Osteoblast (primary cell): ENCODE results near the gene PLXND1. TPM values are rescaled to one million over a fixed set of nuclear protein-coding genes. Genes with fewer than 3 reads are reported as not detected.

Source experiments
- DNase-seq: peaks from one replicate; pipeline ENCODE4 v3.0.0; 2011; ENCODE audit warnings: low spot score, mixed read lengths; ENCODE audit not compliant: insufficient read length; ENCODE audit errors: missing footprints
- H2AFZ ChIP-seq: 2 replicates; pipeline ENCODE4 v1.6.0; 2011; ENCODE audit warnings: mild to moderate bottlenecking, low read length
- H3K27ac ChIP-seq: 2 replicates; pipeline ENCODE4 v1.5.1; 2011; ENCODE audit warnings: mild to moderate bottlenecking, low read depth, low read length, moderate library complexity
- H3K27me3 ChIP-seq: 2 replicates; pipeline ENCODE4 v1.6.0; 2012; ENCODE audit warnings: mild to moderate bottlenecking, control low read depth, inconsistent platforms, low read length, moderate library complexity; ENCODE audit not compliant: insufficient read depth
- H3K36me3 ChIP-seq: 2 replicates; pipeline ENCODE4 v1.5.1; 2011; ENCODE audit warnings: mild to moderate bottlenecking, low read length, control low read depth, moderate library complexity; ENCODE audit not compliant: insufficient read depth
- H3K4me1 ChIP-seq: 2 replicates; pipeline ENCODE4 v1.5.1; 2011; ENCODE audit warnings: mild to moderate bottlenecking, low read length, control low read depth, moderate library complexity; ENCODE audit not compliant: insufficient read depth
- H3K4me2 ChIP-seq: 2 replicates; pipeline ENCODE4 v1.6.0; 2011; ENCODE audit warnings: mild to moderate bottlenecking, low read length; ENCODE audit not compliant: insufficient read depth
- H3K4me3 ChIP-seq: fragments of 200-600 bp; sonication (generic); 3 replicates; pipeline ENCODE4 v1.5.1; 2012; ENCODE audit warnings: mild to moderate bottlenecking, low read length, inconsistent platforms; ENCODE audit not compliant: insufficient read depth
- H3K79me2 ChIP-seq: 2 replicates; pipeline ENCODE4 v1.6.0; 2012; ENCODE audit warnings: mild to moderate bottlenecking, low read length, control low read depth, inconsistent platforms; ENCODE audit not compliant: insufficient read depth
- H3K9me3 ChIP-seq: 2 replicates; pipeline ENCODE4 v1.5.1; 2011; ENCODE audit warnings: low read depth, low read length, control low read depth
- H4K20me1 ChIP-seq: 2 replicates; pipeline ENCODE4 v1.6.0; 2012; ENCODE audit warnings: mild to moderate bottlenecking, low read length, control low read depth; ENCODE audit not compliant: insufficient read depth
- total RNA-seq: library from RNA; depleted of rRNA; stranded (reverse); fragments of >200 nt; gene quantifications from 2 replicates; pipeline ENCODE4 v1.2.3, GENCODE V29; 2012
- TF ChIP-seq, protein P1 (sequence below): IDR thresholded peaks from 2 replicates; pipeline ENCODE4 v1.5.1; 2011; ENCODE audit warnings: mild to moderate bottlenecking, low read depth, low read length, moderate library complexity; ENCODE audit errors: extremely low read depth

PLXND1 gene
- total RNA-seq, 1 donor, result 134 TPM

DNA sequence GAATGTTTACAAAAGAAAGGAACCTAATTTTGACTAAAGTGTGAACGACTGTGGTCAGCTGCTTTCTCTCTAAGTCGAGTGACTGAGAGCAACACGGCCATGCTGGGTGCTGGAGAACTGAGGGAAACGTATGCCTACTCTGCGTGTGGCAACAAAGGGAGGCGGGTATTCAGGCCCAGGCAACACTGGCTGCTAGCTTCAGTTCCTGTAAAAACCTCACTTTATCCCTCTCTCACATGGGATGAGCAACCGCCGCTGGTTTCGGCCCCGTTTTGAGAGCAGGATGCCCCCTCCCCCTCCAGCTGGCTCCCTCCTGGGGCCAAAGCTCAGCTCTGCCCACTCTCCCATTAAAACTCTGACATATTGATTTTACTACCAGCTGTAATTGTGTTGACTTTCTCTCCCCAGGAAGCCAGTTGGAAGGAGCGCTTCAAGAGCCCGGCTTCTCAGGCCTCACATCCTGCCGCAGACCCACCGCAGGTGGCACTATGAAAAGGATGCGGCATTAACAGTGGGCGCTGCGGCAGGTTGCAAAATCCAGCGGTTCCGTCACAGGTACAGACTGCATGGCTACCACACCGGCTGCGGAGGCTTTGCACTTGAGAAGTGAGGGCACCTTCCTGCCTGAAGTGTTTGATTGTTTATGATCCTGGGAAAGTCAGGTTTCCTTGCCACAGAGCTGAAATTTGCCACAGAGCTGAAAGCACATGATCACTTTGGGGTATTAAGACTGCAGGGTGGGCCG lies 12.7 kb downstream of the PLXND1 start:
- peak overlapping the region; percentile 50 for H3K4me2 ChIP-seq
- H3K4me3 ChIP-seq, result peak overlapping the region; percentile 5
- H3K9me3 ChIP-seq, result no peaks in the 10 kb centered on the region
- TF ChIP-seq, protein P1, sequence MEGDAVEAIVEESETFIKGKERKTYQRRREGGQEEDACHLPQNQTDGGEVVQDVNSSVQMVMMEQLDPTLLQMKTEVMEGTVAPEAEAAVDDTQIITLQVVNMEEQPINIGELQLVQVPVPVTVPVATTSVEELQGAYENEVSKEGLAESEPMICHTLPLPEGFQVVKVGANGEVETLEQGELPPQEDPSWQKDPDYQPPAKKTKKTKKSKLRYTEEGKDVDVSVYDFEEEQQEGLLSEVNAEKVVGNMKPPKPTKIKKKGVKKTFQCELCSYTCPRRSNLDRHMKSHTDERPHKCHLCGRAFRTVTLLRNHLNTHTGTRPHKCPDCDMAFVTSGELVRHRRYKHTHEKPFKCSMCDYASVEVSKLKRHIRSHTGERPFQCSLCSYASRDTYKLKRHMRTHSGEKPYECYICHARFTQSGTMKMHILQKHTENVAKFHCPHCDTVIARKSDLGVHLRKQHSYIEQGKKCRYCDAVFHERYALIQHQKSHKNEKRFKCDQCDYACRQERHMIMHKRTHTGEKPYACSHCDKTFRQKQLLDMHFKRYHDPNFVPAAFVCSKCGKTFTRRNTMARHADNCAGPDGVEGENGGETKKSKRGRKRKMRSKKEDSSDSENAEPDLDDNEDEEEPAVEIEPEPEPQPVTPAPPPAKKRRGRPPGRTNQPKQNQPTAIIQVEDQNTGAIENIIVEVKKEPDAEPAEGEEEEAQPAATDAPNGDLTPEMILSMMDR, result no peak
- peaks cover 11% of the 10 kb centered on the region for H4K20me1 ChIP-seq
- no peaks in the 10 kb centered on the region for H3K27me3 ChIP-seq
- H3K36me3 ChIP-seq, result peaks cover 7% of the 10 kb centered on the region
- H3K4me1 ChIP-seq, result peaks cover 62% of the 10 kb centered on the region
- peak overlapping the region; percentile 96 for H3K27ac ChIP-seq
- peaks cover 88% of the 10 kb centered on the region for H3K79me2 ChIP-seq
- DNase-seq, result peak; percentile 96
- peak overlapping the region; percentile 32 for H2AFZ ChIP-seq

DNA sequence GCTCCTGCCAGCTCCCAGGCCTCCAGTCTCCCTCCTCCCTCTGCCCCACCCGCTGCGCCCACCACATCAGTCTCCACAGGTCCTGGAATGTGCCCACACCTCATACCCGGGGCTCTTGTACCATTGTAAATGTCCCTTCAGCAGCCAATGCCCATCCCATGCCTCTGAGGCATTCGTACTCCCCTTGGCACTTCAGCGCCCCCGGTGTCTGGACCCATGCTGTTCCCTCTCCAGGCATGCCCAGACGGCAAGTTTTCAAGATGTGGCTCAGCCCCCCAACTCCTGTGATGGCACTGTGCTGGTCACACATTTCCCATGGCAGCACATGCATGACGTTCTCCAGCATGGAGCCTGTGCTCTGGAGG lies 13.3 kb downstream of the PLXND1 start:
- Histone ChIP-seq H2AFZ (peak overlapping the region; percentile 32), H3K9me3 (no peaks in the 10 kb centered on the region), H3K4me1 (peaks cover 57% of the 10 kb centered on the region), H3K79me2 (peaks cover 88% of the 10 kb centered on the region), H3K4me2 (peak overlapping the region; percentile 50), H3K36me3 (peaks cover 10% of the 10 kb centered on the region), H3K4me3 (peak overlapping the region; percentile 5), H4K20me1 (peaks cover 11% of the 10 kb centered on the region), H3K27ac (peak overlapping the region; percentile 96), H3K27me3 (no peaks in the 10 kb centered on the region)
- DNase-seq, result no peak
- TF ChIP-seq, protein P1, result no peak

DNA sequence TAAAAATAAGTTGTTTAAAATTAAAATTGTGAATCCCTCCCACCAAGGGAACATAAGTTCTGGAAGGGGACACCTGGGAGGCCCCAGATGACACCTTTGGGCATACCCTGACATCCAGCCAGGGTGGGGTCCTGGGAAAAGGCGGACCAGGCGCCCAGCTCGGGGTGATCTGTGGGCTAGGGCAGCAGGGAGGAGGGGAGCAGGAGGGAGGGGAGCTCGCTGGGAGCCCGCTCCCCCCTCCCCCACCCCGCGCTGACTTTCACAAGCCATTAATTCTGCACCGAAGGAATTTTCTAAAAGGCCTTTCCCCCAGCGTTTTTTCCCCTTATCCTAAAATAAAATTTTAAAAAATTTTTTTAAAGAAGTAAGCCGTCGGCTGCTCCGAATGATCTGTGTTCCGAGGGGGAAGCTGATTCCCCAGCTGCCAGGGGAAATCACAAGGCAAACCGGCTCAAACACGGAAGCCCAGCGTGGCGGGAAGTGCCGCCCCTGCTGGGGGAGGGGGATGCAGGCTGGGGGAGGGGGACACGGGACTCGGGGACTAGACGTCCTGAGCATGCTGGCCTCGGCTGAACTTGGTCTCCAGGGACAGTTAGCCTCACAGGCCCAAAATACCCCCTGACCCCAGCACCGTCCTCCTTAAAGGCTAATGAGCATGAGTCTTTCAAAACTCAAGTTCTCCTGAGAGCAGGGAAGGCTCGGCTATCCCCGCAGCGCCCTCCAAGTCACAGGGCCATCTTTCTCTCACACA lies 13.9 kb downstream of the PLXND1 start:
- H3K4me2 ChIP-seq, result peak overlapping the region; percentile 50
- TF ChIP-seq, protein P1, result no peak

DNA sequence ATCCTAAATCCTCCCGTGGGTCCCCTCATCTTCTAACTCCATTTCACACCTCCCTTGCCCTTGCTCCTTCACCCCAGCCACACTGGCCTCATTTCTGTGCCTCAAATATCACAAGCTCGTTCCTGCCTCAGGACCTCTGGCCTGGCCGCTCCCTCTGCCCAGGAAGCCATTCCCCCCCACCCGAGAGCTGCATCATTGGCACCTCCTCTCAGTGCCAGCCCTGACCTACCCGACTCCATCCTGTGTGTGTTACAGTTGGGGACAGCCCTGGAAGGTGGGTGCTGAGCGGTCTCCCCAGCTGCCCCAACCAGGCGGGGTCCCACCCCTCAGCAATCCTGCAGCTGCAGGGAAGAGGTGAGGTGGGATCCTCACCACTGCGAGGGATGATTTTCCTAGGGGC lies 14.5 kb downstream of the PLXND1 start:
- Histone ChIP-seq H3K4me1 (peaks cover 44% of the 10 kb centered on the region), H4K20me1 (peaks cover 11% of the 10 kb centered on the region), H3K9me3 (no peaks in the 10 kb centered on the region), H3K36me3 (peaks cover 13% of the 10 kb centered on the region), H3K79me2 (peaks cover 89% of the 10 kb centered on the region), H3K27ac (peak overlapping the region; percentile 3), H3K4me2 (no peak overlapping the region), H3K4me3 (no peak overlapping the region), H3K27me3 (no peaks in the 10 kb centered on the region), H2AFZ (no peak overlapping the region)
- DNase-seq, result peak; percentile 64
- TF ChIP-seq, protein P1, result no peak

More for the DNA sequence above, 13.9 kb downstream of the PLXND1 start:
- peak; percentile 92 for DNase-seq
- Histone ChIP-seq H3K27me3 (no peaks in the 10 kb centered on the region), H3K27ac (peak overlapping the region; percentile 96), H4K20me1 (peaks cover 11% of the 10 kb centered on the region), H3K4me3 (no peak overlapping the region), H3K36me3 (peaks cover 11% of the 10 kb centered on the region), H3K9me3 (no peaks in the 10 kb centered on the region), H3K4me1 (peaks cover 50% of the 10 kb centered on the region), H3K79me2 (peaks cover 88% of the 10 kb centered on the region), H2AFZ (no peak overlapping the region)
